ENCODE results near the gene ITGAV.

Gene ITGAV

GRCh38 chr2:186724736-186725135, 134.9 kb downstream of the ITGAV start:
- no peak for DNase-seq

DNA sequence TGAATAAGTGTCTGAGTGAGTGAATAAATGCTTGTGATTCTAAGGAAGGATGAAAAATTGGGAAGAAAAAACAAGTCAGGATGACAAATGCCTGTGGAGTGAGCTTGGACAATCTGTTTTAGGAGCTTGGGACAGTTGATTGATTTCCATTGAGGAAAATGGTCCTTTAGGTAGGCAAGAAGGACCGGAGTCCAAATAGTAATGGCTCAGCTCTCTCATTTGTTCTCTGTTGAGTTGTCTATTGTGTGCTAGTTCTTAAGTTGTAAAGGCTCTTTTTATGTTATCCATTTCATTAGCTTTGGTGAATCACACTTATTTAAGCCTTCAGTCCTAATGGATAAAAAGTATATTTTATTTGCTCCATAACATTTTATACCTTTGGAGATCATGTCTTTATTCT, 135.9 kb downstream of the ITGAV start:
- DNase-seq: no peak

- peak; percentile 80 for DNase-seq
These were observed 137.1 kb downstream of the ITGAV start for GRCh38 chr2:186726938-186727337.

GRCh38 chr2:186728631-186729030, 138.8 kb downstream of the ITGAV start:
- DNase-seq: peak; percentile 55
